HG02840 (cell line): ENCODE data around the gene LCK.
"Not testable (repeated sequence)": the region's sequence is repeated elsewhere in the genome, so short reads cannot be mapped to it uniquely, and the experiment has no call there.

Experiments
- ATAC-seq: cut with Tn5 transposase; IDR thresholded peaks from one replicate; pipeline ENCODE4 v1.9.1; 2021; ENCODE audit warnings: mild to moderate bottlenecking, moderate library complexity, moderate number of reproducible peaks; ENCODE audit not compliant: unreplicated experiment, low FRiP score

The LCK gene

DNA sequence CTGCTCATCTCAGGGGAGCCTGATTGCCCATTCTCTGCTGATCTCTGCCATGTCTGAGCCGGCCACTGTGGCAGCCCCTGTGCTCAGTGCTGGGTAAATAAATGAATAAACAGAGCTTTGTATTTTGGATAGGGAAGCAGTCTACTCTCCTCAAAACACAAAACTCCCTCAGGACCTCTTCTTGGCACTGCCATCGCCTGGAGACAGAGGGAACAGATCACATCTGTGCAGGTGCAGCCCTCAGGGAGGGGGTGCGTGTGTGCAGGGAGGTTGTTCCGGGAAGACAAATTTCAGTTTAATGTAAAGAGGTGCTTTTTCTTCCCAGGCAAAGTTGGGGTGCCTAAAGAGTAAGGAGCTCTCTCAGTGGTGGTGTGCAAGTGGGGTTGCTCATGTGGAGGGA, 11.7 kb upstream of the LCK start:
- no peak for ATAC-seq

GRCh38 chr1:32239790-32240139, 11.3 kb upstream of the LCK start:
- ATAC-seq, result no peak

DNA sequence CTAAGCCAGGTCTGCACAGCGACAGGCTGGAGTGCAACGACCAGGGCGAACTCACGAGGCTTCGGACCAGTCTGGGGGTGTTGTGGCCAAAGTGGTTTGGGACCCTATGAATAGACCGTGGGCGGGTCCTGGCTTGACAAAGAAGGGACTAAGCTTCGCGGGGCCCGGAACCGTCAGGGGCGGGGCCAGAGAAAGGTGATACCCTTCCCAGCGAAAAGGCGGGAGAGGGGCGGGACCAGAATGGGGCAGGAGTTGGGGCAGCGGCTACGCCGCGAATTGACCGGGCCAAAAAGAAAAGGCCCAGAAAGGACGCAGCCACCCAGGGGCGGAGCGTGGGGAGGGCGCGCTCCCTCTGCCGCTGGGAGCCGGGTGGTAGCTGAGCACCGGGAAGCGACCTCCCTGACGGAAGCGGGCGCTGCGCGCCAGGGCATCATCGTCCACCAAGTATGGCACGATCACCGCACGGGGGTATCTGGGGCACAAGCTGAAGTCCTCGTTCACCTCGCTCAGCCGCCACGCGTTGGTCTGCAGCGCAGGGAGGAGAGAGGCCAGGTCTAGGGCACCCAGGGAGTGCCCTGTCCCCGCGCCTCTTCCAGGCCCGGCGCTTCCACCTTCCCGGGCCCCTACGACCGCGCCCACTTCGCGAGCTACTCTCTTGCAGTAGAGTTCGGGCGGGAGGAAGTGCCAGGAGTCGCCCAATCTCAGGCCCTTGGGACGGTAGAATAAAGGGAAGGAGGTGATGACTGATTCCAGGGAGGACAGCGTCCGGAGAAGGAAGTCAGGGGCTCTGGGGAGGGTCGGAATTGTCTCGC, 10.7 kb upstream of the LCK start:
- ATAC-seq, result no peak

DNA sequence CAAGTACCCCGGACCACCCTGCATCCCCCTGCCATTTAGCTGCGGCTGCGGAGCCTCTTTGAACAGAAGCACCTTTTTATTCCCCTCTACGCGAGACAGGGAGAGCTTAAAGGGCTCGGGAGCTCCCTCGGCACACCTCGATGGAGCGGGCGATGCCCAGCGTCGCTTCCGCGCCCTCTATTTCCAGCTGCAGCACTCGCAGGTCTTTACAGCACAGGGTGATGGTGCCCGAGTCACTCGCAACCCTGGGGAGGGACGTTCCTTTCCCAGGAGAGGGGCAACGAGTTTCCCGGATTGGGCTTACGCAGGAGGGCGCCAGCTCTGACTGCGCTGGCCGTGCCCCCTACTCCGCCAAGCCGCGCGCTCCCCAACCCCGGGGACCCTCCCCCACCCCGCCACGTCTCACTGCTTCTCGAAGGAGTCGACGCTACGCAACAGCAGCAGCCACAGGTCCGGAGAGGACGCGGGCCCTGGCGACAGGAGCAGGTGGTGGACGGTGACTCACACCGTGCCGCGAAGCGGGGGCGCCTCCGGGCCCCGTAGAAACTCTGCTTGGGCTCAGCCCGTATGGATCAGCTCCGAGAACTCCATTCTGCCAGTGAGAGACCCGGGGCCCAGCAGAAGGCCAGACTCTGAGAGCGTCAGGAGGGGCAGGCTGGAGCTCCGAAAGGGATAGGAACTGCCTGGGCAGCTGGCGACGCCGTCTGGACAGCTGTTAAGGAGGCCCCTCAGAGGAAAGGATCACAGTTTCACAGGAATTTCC, 9.9 kb upstream of the LCK start:
- no peak for ATAC-seq

DNA sequence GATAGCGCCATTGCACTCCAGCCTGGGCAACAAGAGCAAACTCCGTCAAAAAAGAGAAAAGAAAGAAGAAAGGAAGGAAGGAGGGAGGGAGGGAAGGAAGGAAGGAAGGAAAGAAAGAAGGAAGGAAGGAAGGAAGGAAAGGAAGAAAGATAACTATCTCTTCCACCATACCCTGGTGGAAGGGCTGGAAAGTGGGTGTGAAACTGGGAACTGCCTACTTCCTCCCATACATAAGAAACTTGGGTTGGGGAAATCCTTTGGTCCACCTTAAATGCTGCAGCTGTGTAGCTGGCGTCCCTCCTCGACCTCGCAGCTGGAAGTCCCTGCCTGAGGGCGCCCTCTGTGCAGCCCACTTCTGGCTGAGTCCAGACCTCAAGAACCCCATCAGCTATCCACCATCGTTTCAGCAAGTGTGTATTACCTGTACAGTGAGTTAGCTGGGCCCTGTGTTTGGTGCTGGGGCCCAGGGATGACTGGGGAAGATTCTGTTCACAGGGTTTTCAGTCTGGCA, 8.7 kb upstream of the LCK start:
- ATAC-seq, result no peak

DNA sequence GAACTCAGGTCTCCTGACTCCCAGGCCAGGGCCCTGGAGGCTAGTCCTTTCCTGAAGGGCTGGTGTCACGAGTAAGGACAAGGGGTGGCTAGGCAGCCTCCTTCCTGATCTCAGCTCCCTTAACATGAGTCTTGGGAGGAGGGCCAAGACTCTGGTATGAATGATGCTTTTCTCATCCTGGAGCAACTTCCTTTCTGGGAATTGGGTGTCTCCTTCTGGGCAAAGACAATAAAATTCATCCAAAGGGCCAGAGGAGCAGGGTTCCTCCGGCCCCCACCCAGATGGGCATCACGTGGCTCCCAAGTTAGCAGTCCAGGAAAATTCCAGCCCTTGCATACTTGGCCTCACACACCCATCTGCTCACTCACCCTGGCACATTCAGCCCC, 4.2 kb upstream of the LCK start, which contains the start of gene FAM167B:
FAM167B (plus strand) TSS at position 335 of the 386 bp plus-strand sequence. CDS start 200 bp downstream, outside the sequence.
- no peak for ATAC-seq

GRCh38 chr1:32247452-32247851, 3.6 kb upstream of the LCK start:
- ATAC-seq, result no peak

DNA sequence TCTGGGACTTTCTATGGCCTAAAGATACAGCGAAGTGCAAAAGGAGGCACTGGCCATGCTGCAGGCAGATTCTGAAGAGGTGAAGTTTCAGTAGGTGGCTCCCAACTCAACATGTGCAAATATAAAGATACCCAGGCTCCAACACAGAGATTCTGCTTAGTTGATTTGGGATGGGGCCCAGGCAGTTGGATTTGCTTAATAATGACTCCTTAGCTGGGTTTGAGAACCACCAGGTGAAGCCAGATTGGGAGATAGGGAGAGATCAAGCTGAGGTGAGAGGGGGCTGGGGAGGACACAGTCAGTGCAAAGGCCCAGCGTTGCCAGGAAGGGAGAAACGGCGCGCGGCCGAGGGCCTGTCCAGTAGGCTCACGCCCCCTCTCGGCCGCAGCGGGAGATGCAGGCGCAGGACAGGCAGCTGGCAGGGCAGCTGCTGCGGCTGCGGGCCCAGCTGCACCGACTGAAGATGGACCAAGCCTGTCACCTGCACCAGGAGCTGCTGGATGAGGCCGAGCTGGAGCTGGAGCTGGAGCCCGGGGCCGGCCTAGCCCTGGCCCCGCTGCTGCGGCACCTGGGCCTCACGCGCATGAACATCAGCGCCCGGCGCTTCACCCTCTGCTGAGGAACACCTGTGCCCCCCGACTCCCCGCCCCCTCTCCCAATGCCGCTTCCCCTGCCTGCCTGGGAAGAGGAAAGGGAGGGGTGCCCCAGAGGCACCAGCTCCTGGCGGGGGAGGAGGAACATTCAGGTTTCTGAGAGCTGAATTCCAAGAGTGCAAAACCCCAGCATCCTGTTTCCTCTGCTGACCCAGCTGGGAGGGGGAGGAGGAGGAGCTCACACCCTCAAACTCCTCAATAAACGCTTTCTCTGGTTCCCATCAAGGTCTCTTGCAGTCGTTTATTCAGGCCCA, 2.8 kb upstream of the LCK start:
- ATAC-seq, result no peak

DNA sequence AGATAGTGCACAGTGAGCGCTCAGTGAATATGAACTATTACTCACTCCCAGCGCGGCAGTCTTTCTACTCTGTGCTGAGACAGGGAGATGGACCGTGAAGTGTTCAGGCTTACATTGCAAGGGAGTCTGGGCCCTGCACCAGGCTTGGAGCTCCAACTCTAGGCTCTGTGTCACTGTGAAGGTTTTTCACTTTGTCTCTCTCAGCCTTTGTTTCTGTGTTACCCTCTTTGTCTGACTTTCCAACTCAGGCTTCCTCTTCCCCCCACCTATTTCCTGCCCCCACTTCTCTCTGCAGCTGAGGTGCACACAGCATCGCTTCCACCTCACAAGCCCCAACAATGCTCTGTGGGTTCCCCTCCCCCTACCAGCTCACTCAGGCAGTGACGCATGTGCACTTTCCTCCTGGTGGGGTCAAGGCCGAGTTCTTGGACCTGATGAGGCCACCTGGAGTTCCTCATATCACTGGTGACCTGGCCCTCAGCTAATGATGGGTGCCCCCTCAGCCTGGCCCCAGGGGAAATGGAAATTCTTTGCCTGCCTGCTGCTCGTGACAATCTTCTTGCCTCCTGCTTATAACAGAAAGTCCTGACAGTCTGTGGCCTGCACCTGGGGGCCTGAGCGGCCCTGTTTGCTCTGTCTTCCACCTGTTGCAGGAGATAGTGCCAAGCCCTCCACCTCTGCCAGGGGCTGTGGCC, 1.1 kb upstream of the LCK start:
- peak; percentile 50 for ATAC-seq

DNA sequence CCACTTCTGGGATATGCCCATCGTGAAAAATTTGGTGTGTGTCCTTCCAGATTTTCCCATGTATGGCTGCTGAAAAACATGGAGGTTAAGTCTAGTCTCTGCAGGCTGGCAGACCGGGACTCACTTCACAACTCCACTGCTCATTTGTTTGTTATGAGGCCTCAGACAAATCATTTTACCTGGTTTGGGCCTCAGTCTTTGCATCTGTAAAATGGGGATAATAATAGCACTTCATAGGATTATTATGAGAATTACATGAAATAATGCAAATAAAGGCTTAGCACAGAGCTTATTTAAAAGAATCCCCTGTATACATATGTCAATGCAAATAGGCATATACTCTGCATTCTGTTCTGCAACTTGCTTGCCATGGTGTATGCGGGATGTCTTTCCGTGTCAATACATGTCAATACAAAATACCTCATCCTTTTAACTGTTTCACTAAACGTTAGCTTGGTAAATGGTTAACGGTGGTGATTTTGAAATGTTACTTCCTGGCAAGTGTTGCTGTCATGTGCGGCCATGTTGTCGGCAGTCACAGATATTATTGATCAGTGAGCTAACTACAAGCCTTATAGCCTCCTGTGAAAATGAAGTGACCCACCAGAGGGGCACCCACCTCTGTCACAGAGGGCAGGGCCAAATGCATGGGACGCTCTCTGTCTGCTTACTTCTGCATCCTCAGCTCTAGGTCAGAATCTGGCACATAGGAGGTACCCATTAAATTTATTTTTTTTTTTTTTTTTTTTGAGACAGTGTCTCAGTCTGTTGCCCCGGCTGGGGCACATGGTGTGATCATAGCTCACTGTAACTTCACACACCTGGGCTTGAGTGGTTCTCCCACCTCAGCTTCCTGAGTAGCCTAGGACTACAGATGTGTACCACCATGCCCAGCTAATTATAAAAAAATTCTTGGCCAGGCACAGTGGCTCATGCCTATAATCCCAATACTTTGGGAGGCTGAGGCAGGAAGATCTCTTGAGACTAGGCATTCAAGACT, 4.3 kb downstream of the LCK start:
- ATAC-seq, result no peak

- no peak for ATAC-seq
These were observed 5.6 kb downstream of the LCK start for GRCh38 chr1:32256473-32257226.

- no peak for ATAC-seq
These were observed 6.1 kb downstream of the LCK start for GRCh38 chr1:32257227-32257508.

GRCh38 chr1:32263236-32263593, 12.2 kb downstream of the LCK start:
- ATAC-seq, result not testable (repeated sequence)

GRCh38 chr1:32263744-32264143, 12.7 kb downstream of the LCK start:
- no peak for ATAC-seq

DNA sequence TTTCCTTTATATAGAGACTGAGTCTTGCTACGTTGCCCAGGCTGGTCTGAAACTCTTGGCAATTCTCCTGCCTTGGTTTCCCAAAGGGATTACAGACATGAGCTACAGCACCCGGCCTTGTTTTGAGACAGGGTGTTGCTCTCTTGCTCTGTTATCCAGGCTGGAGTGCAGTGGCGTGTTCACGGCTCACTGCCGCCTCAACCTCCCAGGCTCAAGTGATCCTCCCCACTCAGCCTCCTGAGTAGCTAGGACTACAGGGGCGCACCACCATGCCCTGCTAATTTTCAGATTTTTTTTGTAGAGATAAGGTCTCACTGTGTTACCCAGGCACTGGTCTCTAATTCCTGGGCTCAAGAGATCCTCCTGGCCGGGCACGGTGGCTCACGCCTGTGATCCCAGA, 14.8 kb downstream of the LCK start:
- ATAC-seq, result no peak

DNA sequence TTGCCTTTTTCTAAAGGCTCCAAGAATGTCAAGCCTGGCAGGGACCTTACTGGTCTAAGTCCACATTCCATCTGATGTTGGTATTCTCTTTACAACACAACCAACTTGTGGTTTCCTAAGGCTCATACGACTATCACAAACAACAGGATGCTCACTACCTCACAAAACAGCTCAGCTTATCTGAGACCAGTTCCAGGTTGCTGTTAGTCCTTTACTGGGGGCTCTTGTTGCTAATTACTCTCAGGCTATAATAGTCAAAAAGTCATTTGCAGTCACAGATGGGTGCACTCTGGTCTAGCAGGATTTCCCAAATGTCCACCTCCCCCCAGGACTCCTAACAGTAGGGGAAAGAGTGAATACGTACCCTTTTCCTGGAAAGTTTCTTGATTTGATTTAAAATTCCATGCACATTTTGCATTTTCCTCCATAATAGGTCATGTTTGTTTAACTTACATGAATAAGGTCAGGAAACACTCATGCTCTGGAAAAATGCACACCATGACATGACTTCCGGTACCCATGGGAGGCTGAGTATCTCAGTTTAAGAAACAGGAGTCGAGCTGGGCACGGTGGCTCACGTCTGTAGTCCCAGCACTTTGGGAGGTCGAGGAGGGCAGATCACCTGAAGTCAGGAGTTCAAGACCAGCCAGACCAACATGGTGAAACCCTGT, 16.0 kb downstream of the LCK start:
- no peak for ATAC-seq

GRCh38 chr1:32269744-32270143, 18.7 kb downstream of the LCK start:
- no peak for ATAC-seq
